Cerebellar cortex (tissue), 1 donor: ENCODE data around the gene NPFFR1.
"Not testable (repeated sequence)": the region's sequence is repeated elsewhere in the genome, so short reads cannot be mapped to it uniquely, and the experiment has no call there.

Experiments
- DNase-seq: peaks from one replicate; pipeline ENCODE4 v3.0.0-alpha.2; 2015; ENCODE audit warnings: low spot score

NPFFR1 gene

GRCh38 chr10:70222811-70223447, 60.9 kb downstream of the NPFFR1 start:
- not testable (repeated sequence) for DNase-seq

GRCh38 chr10:70222340-70222794, 61.4 kb downstream of the NPFFR1 start:
- no peak for DNase-seq

GRCh38 chr10:70221030-70221429, 62.8 kb downstream of the NPFFR1 start:
- no peak for DNase-seq

DNA sequence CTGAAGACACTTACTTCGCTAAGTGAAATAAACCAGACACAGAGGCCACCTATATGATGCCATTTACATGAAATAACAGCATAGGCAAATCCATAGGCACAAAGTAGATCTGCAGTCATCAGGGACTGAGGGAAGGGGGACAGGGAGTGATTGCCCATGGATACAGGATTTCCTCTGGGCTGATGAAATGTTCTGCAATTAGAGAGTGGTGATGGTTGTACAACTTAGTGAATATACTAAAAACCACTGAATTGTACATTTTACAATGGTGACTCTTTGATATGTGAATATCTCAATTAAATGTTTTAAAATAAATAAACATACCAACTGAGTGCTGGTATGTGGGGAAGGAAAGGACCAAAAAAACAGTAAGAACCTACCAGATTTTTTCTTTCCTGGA, 70.9 kb downstream of the NPFFR1 start:
- no peak for DNase-seq

- no peak for DNase-seq
Observed at GRCh38 chr10:70212277-70212676, 71.5 kb downstream of the NPFFR1 start.

- no peak for DNase-seq
Observed at GRCh38 chr10:70206762-70207161, 77.0 kb downstream of the NPFFR1 start.

DNA sequence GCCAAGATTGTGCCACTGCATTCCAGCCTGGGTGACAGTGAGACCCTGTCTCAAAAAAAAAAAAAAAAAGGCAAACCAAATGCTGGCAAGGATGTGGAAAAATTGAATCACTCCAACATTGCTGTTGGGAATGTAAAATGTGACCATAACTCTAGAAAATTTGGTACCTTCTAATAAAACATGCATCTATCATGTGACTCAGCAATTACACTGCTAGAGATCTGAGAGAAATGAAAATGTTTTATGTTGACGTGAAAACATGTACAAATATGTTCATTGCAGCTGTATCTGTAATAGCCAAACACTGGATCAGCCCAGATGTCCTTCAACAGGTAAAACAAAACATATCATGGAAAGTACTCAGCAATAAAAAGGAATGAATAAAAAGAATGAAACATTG, 82.7 kb downstream of the NPFFR1 start:
- no peak for DNase-seq

- peak; percentile 26 for DNase-seq
Observed at GRCh38 chr10:70198696-70199466, 84.9 kb downstream of the NPFFR1 start.
